Pulmonary artery endothelial cell (primary cell): ENCODE results near the gene NDRG2. TPM values are rescaled to one million over a fixed set of nuclear protein-coding genes. Genes with fewer than 3 reads are reported as not detected.
A peak's percentile ranks its signal among the peaks of the same experiment; 100 is the strongest.

Experiments used
- DNase-seq: peaks from one replicate; pipeline ENCODE4 v3.0.0-alpha.2; 2011; ENCODE audit warnings: low read depth, low spot score
- total RNA-seq: library from RNA; depleted of rRNA; stranded (reverse); fragments of >200 nt; gene quantifications from 2 replicates; pipeline ENCODE4 v1.2.3, GENCODE V29; 2014

Gene NDRG2
- 0.11 and 0.13 TPM in 2 replicates for total RNA-seq

DNA sequence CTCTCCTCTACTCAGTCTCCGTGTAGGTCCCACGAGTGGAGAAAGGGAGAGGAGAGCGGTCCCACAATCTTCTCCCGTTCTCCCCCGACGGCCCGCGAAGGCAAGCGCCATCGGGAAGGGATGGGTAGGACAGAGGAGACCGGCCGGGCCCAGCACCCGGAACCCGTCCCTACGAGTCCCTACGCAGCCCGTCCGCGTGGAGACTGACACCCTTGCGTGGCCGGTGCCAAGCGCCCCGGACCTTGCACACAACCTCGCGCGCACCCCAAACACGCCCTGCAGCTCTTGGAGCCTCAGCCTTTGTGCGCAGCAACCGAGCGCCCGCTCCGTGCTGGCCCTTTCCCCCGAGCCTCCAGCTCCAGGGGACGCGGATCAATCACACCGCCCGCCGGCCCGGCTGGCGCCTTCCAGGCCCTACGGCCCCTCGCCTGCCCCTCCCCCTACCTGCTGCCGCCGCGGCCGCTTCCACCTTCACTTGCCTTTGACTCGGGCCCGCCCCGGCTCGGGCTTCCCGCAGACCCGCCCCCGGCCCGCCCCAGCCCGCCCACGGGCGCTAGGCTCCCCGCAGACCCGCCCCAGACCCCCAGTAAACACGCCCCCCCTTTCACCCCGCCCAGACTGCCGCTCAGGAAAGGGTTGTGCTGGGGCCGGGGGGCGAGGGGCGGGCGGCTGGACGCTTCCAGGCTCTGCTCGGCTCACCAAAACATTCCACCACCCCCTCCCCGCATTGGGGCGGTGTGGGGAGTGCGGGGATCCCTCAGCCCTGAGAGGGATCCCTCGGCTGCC lies at the start of gene NDRG2:
NDRG2 (minus strand) TSS at position 477 of the 786 bp plus-strand sequence. CDS start 1,746 bp downstream, outside the sequence.
- DNase-seq, result no peak

DNA sequence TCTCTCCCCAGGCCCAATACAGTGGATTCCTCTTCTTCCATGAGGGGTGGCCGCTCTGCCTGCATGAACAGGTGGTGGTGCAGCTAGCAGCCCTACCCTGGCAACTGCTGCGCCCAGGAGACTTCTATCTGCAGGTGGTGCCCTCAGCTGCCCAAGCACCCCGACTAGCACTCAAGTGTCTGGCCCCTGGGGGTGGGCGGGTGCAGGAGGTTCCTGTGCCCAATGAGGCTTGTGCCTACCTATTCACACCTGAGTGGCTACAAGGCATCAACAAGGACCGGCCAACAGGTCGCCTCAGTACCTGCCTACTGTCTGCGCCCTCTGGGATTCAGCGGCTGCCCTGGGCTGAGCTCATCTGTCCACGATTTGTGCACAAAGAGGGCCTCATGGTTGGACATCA lies 49.1 kb upstream of the NDRG2 start:
- DNase-seq, result no peak

DNA sequence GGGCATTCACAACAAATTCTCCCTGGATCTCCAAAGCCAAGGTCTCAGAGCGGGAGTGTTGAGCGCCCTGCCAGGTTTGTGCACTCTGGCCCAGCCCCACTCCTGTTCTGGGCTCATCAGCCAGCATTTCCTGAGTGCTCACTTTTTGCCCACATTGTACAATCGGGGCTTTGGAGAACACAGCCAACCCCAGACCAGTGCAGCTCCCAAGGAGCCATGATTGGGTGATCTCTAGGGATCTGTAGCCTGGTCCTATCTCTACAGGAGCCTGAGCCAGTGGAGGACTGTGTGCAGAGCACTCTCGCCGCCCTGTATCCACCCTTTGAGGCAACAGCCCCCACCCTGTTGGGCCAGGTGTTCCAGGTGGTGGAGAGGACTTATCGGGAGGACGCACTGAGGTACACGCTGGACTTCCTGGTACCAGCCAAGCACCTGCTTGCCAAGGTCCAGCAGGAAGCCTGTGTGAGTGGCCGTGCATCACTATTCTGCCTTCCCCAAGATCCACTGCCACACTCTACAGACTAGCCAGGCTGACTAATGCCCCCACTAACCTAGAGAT lies 48.0 kb upstream of the NDRG2 start:
- DNase-seq, result no peak

DNA sequence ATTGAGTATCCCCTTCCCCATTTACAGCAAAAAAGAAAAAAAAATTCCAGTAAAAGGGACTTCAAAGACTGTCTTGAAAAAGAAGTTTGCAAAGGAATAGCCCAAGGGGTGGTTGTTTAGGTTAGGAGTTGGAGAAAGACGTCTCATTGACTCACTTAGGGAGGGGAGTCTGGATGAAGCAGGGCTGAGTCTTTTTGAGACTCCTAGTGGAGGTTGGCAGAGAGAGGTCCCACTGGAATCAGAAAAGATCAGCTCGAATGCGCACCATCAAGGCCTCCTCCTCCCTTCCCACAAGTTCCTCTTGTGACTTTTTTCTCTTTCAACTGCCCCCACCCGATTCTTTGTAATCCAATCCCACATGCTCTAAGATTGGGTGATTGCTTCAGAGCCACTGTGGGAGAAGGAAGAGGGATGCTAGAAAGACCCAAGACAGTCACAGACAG lies 47.2 kb upstream of the NDRG2 start:
- DNase-seq, result no peak

DNA sequence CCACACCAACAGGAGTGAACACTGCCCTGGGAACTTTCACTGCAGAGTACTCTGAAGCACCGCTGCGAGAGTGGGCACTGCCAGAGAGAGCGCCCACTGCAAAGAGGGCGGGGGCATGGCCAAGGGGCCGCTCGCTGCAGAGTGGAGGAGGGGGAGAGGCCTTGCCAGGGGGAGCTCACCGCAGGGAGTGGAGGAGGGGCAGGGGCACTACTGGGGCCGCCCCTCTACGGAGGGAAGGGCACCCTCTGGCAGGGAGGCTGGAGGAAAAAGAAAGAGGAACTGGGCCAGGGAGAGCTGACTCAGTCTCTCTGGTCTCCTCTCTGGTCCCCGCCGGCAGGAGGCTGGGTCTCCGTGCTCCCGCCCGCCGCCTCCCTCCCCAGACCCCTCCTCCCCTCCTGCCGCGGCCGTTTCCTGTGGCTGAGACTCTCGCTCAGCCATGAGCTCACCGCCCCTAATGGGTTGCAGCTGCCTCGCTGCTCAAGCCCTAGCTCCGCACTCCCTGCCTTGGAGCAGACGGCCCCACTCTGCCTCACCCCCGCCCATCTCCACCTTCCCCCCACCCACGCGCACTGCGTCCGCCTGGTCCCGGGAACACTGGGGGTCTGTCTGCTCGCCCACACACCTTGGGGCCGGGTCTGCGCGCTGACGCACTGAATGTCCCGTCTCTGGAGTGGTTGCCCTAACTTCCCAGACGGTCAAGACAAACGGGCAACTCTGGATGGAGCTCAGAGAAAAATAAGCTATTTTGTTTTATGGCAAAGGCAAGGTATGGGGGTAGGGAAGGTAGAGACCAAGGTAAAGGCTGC lies 46.6 kb upstream of the NDRG2 start:
- peak; percentile 29 for DNase-seq

DNA sequence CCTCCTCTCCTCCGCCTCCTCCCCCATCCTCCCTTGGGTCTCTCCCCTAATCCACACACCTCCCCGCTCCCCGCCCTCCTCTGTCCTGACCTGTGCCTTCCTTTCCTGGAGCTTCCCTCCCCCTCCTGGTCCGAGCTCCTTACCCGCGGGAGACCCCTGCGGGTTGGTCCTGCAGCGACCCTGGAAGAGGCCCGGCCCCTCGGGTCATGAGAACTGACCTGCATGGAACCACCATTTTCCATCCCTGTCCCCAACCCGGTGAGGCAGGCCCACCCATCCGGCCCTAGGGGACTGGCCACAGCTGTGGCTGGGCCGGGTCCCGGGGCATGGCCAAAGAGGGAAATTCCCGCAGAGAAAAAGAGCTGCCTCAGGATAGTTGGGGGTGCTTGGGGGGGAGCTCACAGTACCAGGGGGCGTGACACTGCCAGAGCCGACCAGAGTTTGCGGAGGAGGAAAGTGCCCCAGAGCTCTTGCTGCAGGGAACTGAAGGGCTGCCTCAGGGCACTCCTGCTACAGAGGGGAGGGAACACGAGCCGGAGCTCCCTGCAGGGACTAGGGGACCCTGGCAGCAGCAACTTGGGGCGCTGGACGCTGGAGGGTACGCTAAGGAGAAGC lies 45.9 kb upstream of the NDRG2 start:
- no peak for DNase-seq

DNA sequence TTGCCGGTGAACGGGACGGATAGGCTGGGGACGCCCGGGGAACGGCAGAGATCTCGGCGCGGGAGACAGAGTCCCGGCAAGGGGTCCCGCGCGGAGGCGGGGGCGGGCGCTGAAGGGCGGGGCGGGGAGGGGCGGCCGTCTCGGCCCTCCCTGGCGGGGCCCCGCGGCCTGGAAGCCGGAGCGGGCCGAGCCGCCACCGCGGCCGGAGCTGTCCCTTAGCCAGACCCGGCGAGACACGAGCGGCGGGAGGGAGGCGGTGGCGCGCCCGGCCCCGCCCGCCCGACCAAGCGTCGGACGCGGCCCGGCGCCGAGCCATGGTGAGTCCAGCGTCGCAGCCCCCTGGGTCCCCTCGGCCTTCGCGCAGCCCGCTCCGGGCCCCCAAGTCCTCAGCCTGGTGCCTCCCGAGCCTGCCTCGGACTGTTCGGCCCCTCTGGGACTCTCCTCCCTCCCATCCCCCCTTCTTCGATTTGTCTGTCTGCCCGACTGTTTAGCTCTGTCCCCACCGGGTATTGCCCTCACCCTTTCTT lies 45.3 kb upstream of the NDRG2 start, which contains the start of gene ARHGEF40:
ARHGEF40 (plus strand) TSS at position 222 of the 527 bp plus-strand sequence; CDS start at position 315, 93 bp downstream.
- DNase-seq, result no peak

DNA sequence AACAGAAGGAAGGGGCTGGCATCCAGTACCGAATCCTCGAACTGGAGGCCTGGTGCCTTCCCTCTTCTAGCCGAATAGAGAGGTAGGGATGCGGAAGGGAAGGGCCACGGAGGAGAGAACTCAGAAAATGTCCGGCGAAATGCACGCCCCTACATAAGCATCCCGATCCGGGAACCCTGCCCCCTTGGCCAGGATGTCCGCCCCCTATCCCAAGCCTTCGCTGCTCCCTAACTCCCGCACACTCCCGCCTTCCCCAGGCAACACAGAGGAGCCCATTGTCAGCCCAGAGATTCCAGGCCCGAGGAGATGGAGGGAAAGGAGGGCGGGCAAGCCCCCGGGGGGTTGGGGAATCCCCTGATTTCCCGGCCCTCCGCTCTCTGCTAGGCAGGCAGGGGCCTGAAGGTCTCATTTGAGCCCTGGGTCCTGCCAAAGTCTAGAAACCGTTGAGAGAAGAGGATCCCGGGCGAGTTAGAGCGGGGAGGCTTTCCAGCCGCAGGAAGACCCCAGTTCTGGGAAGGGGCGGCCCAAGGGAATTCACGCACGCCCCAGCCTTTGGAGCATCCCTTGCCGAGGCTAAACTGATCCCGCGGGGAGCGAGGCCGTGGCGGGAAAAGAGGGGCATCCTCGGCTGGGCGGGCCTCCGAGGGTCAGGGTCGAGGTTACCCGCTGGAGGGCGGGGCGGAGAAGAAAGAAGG lies 44.7 kb upstream of the NDRG2 start:
- no peak for DNase-seq

DNA sequence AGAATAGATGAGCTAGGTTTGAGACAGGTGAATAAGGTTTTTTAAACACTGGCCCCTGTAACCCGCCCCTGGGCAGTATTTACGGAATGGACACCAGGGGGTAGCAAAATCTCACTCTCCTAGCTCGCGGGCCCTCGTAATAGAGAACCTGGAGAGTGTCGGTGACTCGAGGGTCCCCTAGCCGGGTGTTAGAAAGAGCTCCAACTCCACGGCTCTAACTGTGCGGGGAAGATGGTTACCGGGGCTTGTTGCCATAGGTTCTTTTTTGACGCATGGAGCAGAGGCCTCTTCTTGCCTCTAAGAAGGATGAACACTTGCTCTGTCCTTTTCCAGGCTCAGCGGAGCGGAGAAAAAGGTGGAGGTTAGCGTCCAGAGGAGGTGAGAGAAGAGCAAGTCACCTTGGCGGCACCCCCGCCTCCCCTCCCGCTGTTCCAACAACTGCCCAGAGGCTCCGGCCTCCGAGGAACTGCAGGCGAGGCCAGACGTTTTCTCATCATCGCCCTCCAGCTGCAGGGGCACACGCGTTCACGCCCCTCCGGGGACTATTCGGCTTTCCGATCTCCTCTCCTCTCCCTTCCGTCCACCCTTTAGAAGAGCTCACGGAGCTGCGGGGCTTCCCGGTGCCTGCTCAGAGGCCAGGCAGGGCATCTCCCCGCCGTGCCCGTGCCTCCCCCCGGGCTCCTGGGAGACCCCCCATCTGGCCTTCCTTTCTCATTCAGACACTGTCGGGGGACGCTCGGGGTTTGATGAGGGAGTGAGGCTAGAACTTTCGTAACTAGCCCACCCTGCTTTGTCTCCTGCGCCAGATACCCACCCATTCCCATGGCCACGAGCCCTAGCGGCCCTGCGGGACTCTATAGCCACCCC lies 43.9 kb upstream of the NDRG2 start:
- DNase-seq, result no peak

DNA sequence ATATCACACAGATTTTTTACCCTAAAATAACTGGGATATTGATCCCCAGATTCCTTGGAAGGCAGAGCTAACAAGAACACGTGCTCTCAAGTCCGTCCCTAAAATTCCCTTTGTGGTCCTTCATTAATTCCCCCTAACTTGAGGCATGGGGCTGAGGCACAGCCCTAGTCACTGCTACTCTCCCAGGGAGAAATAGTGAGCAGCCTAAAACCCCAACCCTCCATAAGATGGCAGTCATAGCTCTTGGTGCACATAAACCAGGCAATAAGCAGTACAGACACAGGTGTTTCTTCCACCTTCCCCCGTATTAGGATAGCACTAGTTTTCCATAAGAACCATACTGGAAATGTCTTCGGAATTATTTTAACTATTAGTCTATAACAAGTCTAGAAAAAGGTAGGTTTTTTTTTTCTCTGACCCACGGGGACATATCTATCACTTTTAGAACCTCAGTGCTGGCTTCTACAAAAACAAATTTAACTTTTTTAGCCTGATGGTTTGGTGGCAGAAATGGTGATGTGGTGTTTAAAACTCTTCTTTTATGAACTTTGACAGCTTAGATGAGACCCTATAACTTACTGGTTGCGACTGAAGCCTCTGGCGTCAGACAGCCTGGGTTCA lies 42.1 kb upstream of the NDRG2 start:
- DNase-seq, result no peak

DNA sequence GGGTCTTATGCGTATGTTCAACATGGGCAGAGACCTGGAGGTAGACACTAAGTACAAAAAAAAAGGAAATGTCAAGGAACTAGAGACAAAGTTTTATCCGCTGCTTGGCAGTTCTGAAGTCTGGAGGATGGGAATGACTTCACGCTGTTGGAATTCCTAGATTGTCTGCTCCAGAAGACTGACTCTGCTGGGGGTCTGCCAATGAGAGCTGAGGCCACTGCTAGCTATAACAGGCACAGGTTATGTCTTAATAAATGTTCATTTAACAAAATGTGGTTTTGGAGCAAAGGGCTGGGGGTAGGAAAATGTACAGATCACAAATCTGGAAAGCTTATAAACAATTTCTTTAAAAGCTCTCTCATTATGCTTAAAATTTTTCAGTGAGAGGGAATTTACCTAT lies 38.6 kb upstream of the NDRG2 start:
- DNase-seq, result no peak

DNA sequence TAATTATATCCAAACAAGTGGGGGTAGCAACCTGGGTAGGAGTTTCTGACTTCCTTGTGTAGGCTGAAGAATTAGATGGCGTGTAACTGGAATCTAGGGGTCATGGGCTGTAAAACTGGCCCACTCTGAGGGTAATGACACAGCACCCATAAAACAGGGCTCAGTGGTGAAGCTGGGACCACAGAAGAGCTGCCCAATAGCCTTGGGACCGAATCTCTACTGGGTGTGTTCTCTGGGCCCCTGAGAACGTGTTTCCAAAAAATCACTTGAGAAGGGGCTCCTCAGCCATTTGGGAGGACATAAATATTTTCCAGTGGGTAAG lies 36.4 kb upstream of the NDRG2 start:
- DNase-seq, result no peak

DNA sequence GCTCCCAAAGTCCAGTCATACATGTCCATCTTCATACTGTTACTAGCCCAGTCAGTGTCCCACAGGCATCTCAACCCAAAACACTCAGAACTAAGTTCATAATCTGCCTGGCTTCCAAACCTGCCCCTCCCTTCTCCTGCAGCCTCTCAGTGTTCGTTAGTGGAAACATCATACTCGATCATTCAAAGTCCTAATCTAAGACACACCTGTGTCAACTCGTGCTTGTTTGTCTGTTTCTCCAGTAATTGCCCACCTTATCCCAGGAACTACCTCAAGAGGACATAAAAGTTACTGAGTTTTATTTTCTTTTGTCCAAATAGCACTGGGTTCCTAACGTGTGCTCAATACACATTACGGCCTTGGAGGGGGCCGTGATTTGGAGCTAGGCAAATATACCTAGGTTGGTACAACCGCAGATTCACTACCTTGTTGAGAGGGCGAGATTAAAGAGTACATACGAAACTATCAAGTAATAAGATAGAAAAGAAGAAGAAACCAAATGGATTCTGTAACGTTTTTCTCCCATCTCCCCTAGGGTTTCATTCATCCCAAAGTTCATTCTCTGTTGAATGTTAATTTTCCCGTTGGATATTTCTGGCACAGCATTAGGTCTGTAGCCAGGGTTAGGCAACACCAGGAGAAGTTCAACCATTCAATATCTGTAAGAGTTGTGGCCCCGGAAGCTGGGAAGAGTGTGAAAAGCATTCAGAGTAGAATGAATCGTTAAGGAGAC lies 35.9 kb upstream of the NDRG2 start:
- DNase-seq, result no peak

DNA sequence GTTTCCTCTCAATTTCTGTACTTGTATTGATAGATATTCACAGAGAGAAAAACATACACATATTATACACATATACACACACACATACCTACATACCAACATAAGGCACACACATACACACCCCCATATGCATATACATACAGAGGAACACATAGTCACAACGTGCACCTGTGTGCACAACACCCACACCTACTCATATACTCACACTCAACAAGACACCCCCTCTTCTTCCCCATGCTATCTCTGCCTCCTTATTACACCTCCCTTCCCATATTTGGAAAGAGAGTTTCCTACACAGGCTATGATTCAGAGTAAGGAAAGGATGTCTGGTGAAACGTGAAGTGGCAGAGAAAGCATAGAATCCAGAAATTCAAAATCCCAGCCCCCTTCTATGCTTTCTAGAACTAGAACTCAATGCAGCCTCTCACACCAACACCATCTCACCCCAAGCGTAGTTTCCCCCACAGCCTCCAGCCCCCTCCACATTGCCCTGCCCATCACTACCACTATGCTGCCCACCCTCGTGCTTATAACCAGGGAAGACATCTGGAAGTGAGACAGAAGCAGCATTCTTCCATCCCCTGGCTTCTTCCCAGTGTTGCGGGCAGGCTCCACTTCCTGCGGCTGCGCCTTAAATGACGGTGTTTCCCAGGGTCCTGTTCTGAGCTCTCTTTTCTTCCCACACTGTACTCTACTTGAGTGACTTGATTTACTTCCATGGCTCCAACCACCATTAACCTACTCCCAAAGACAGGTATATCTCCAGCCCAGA lies 35.2 kb upstream of the NDRG2 start:
- no peak for DNase-seq

DNA sequence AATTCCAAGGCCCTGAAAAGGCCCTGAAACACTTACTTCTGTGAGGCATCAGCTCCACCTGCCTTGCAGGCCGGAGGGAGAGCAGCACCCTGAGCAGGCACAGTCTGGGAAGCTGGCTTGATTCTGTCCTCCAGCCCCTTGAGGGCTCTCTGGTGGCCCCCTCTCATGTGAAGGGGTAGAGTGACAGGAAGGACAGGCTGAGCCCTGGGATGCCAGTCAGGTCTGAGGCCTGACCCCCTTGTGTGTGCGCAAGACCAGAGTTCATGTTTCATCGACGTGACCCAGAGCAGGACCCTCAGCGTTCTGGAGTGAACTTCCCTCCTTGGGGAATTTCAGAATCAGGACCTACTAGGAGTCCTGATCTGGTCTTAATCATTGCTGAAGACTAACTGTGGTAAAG lies 34.0 kb upstream of the NDRG2 start:
- no peak for DNase-seq

DNA sequence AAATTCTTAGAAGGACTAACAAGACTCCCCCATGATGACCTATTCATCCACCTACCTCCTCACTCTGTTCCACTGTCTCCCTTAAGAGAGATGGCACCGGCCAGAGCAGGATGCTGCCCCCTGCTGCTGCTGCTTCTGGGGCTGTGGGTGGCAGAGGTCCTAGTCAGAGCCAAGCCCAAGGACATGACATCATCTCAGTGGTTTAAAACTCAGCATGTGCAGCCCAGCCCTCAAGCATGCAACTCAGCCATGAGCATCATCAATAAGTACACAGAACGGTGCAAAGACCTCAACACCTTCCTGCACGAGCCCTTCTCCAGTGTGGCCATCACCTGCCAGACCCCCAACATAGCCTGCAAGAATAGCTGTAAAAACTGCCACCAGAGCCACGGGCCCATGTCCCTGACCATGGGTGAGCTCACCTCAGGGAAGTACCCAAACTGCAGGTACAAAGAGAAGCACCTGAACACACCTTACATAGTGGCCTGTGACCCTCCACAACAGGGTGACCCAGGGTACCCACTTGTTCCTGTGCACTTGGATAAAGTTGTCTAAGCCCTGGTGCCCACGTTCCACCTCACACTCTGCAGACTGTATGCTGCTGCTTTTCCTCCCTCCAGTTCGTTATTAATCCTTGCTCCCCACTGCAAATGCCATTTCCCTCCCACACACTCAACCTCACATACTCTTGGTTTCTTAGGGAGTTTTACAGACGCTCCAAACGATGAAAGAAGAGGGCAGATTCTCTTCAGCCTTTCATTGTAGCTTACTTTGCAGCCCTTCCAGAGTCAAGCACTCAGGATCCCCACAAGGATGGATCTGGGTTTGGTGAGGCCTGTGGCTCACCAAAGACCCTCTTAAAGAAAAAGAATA lies 33.2 kb upstream of the NDRG2 start, which contains the start of gene RNASE8:
RNASE8 (plus strand) TSS at position 20 of the 873 bp plus-strand sequence; CDS start at position 91, 71 bp downstream.
- DNase-seq, result no peak
